GM23248 (cell line): ENCODE data around the gene VMA21. TPM values are rescaled to one million over a fixed set of nuclear protein-coding genes. Genes with fewer than 3 reads are reported as not detected.

ENCODE experiments used
- DNase-seq: peaks from one replicate; pipeline ENCODE4 v3.0.0-alpha.2; 2015
- H2AFZ ChIP-seq: fragments of 200-600 bp; sonication (generic); 2 replicates; pipeline ENCODE4 v1.6.1; 2016; ENCODE audit warnings: antibody characterized with exemption
- H3F3A ChIP-seq: fragments of 200-600 bp; sonication (generic); 2 replicates; pipeline ENCODE4 v1.6.1; 2016; ENCODE audit warnings: mild to moderate bottlenecking, antibody characterized with exemption, mixed run types; ENCODE audit not compliant: insufficient read depth
- H3K27ac ChIP-seq: fragments of 200-600 bp; sonication (generic); 2 replicates; pipeline ENCODE4 v1.5.1; 2016; ENCODE audit warnings: mild to moderate bottlenecking
- H3K27me3 ChIP-seq: fragments of 200-600 bp; sonication (generic); replicated peaks from 2 replicates; pipeline ENCODE4 v1.6.1; 2016; ENCODE audit warnings: mild to moderate bottlenecking; ENCODE audit not compliant: insufficient read depth
- H3K36me3 ChIP-seq: fragments of 200-600 bp; sonication (generic); 2 replicates; pipeline ENCODE4 v1.6.1; 2016; ENCODE audit warnings: low read depth, mild to moderate bottlenecking
- H3K4me1 ChIP-seq: fragments of 200-600 bp; sonication (generic); 2 replicates; pipeline ENCODE4 v1.6.1; 2016; ENCODE audit warnings: mild to moderate bottlenecking; ENCODE audit not compliant: insufficient read depth
- H3K4me2 ChIP-seq: fragments of 200-600 bp; sonication (generic); one replicate; pipeline ENCODE4 v1.6.1; 2016; ENCODE audit warnings: mild to moderate bottlenecking; ENCODE audit not compliant: unreplicated experiment
- H3K4me3 ChIP-seq: fragments of 200-600 bp; sonication (generic); 2 replicates; pipeline ENCODE4 v1.5.1; 2016; ENCODE audit warnings: mild to moderate bottlenecking
- H3K79me2 ChIP-seq: fragments of 200-600 bp; sonication (generic); 2 replicates; pipeline ENCODE4 v1.6.1; 2016; ENCODE audit warnings: mild to moderate bottlenecking; ENCODE audit not compliant: insufficient read depth
- H3K9ac ChIP-seq: fragments of 200-600 bp; sonication (generic); 2 replicates; pipeline ENCODE4 v1.6.1; 2016; ENCODE audit warnings: mild to moderate bottlenecking
- H3K9me2 ChIP-seq: fragments of 200-600 bp; sonication (generic); 2 replicates; pipeline ENCODE4 v1.6.1; 2016; ENCODE audit warnings: mixed run types, mild to moderate bottlenecking, moderate library complexity; ENCODE audit not compliant: insufficient read depth
- H3K9me3 ChIP-seq: fragments of 200-600 bp; sonication (generic); one replicate; pipeline ENCODE4 v1.6.1; 2017; ENCODE audit warnings: low read depth
- H4K20me1 ChIP-seq: fragments of 200-600 bp; sonication (generic); 2 replicates; pipeline ENCODE4 v1.6.0; 2016; ENCODE audit not compliant: insufficient read depth
- EZH2 ChIP-seq: fragments of 200-600 bp; sonication (generic); IDR thresholded peaks from 2 replicates; pipeline ENCODE4 v1.6.1; 2018; ENCODE audit warnings: antibody characterized with exemption, mild to moderate bottlenecking; ENCODE audit not compliant: insufficient read depth, poor library complexity, severe bottlenecking
- EZH2phosphoT487 ChIP-seq: fragments of 200-600 bp; sonication (generic); IDR thresholded peaks from 2 replicates; pipeline ENCODE4 v1.6.1; 2018; ENCODE audit warnings: antibody characterized with exemption, moderate library complexity, mild to moderate bottlenecking, low read depth; ENCODE audit not compliant: insufficient read depth
- WGBS, 2 experiments: methylation state at CpG; one replicate each; pipeline ENCODE4 v1.1.6; 2015 to 2017; ENCODE audit warnings: low lambda C conversion rate in 2 of 2, low coverage in 1 of 2; ENCODE audit errors: missing lambda C conversion rate in 2 of 2; 5-methylcytosine and 5-hydroxymethylcytosine counted together
- in situ Hi-C: fragments of 300-500 bp; cut with MboI; formaldehyde crosslinking; loops from 2 replicates; pipeline ENCODE4 v1.15.0; 2020
- polyA plus RNA-seq: library from polyadenylated mRNA; unstranded; fragments of >200 nt; fragmentation: Nextera tagmentation; extraction: Ambion mirVana; gene quantifications from 2 replicates; pipeline ENCODE4 v1.2.1, GENCODE V29; 2016
- total RNA-seq: library from RNA; depleted of rRNA; stranded (reverse); fragments of >200 nt; shearing (Covaris generic); gene quantifications from 2 replicates; pipeline ENCODE4 v1.2.3, GENCODE V29; 2014

Gene VMA21
- total and polyA plus RNA-seq, 2 experiments from 2014 or later: 36.7 to 65.6 TPM

DNA sequence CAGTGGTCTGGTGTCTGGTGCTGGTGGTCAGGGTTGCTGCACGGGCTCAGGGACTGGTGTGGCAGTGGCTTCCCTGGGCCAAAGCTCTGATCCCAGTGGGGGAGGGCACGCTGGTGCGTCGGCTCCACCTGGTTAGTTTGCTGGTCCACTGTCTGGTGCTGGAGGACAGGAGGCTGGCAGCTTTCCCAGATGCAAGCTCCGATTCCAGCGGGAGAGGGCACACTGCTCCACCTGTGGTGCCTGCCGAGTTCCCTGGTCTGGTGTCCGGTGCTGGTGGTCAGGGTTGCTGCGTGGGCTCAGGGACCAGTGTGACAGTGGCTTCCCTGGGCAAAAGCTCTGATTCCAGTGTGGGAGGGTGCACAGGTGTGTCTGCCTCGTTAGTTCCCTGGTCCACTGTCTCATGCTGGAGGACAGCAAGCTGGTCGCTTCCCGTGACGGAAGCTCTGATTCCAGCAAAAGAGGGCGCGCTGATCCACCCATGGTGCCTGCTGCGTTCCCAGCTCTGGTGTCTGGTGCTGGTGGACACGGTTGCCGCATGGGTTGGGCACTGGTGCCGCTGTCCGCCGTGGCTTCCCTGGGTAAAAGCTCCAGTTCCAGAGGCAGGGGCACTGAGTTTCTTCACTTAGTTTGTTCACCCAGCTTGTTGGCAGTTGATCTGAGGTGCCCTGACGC, 5.8 kb downstream of the VMA21 start:
- DNase-seq: no peak
- Histone ChIP-seq H3K27ac (no peak overlapping the region), H3K4me1 (peaks cover 13% of the 10 kb centered on the region), H3F3A (no peaks in the 10 kb centered on the region), H3K9ac (no peak overlapping the region), H3K79me2 (peaks cover 99% of the 10 kb centered on the region), H3K9me2 (no peaks in the 10 kb centered on the region), H2AFZ (no peak overlapping the region), H4K20me1 (no peaks in the 10 kb centered on the region), H3K27me3 (no peaks in the 10 kb centered on the region), H3K36me3 (no peaks in the 10 kb centered on the region), H3K4me3 (no peak overlapping the region), H3K4me2 (no peak overlapping the region), H3K9me3 (no peaks in the 10 kb centered on the region)
- in situ Hi-C loops: no loop called here
- WGBS, 2 experiments: 92 to 100% methylated on average over 7 of the region's 22 CpGs
- TF ChIP-seq EZH2phosphoT487 (no peak), EZH2 (no peak)

DNA sequence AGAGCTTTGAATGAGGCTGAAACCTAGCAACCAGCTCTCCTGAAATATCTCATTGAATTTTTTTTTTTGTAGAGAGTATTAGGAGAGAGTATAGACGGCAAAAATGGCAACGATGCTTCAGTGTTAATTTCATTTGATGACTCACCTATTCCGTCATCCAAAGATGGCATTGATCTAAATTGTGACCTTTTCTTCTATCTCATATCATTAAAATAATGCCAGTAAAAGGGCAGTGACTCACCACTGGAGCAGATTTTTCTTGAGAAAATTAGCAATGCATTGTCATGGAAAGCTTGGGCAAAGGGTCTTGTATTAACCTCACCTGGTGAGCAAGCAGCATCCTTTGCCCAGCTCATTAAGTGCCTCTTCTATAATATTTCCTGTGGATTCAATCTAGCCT, 19.6 kb downstream of the VMA21 start:
- in situ Hi-C loops: no loop called here
- H3K36me3 ChIP-seq: no peaks in the 10 kb centered on the region
- DNase-seq: no peak
- H3K9ac ChIP-seq: no peak overlapping the region
- no peak overlapping the region for H3K4me2 ChIP-seq
- H2AFZ ChIP-seq: no peak overlapping the region
- no peaks in the 10 kb centered on the region for H3K9me3 ChIP-seq
- no peak overlapping the region for H3K27ac ChIP-seq
- H3K4me3 ChIP-seq: no peak overlapping the region
- no peaks in the 10 kb centered on the region for H3F3A ChIP-seq
- H3K4me1 ChIP-seq: no peaks in the 10 kb centered on the region
- no peaks in the 10 kb centered on the region for H4K20me1 ChIP-seq
- H3K79me2 ChIP-seq: no peaks in the 10 kb centered on the region
- no peaks in the 10 kb centered on the region for H3K27me3 ChIP-seq
- no peak for TF ChIP-seq EZH2
- no peak for TF ChIP-seq EZH2phosphoT487
- H3K9me2 ChIP-seq: no peaks in the 10 kb centered on the region
- 87 to 94% methylated on average over 3 of the region's 3 CpGs for WGBS, 2 experiments

DNA sequence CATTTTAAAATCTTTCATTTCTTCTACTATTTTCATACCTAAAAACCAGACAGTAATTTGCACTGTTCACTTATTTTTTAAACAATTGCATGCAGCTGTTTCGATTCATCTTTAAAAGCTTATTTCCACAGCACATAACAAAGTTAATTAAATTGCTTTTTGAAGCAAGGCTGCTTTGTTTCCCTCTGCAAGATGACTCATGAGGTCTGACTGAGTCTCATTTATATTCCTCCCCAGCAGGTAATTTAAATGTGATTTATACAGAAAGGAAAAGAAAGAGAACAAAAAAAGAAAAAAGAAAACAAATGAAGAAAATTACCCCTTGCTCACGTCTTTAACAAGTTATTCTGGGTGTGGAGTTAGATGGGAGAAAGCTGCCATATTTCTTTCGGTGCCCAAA, 22.8 kb downstream of the VMA21 start:
- peak; percentile 2 for DNase-seq
- 83 to 84% methylated on average over 3 of the region's 3 CpGs for WGBS, 2 experiments
- H3K9me3 ChIP-seq: no peaks in the 10 kb centered on the region
- in situ Hi-C loops: no loop called here
- no peak overlapping the region for H2AFZ ChIP-seq
- no peak overlapping the region for H3K4me3 ChIP-seq
- H3K79me2 ChIP-seq: no peaks in the 10 kb centered on the region
- no peaks in the 10 kb centered on the region for H3F3A ChIP-seq
- H4K20me1 ChIP-seq: no peaks in the 10 kb centered on the region
- no peaks in the 10 kb centered on the region for H3K4me1 ChIP-seq
- H3K4me2 ChIP-seq: no peak overlapping the region
- no peaks in the 10 kb centered on the region for H3K9me2 ChIP-seq
- H3K9ac ChIP-seq: no peak overlapping the region
- H3K27ac ChIP-seq: no peak overlapping the region
- TF ChIP-seq EZH2phosphoT487 (no peak), EZH2 (no peak)
- H3K27me3 ChIP-seq: no peaks in the 10 kb centered on the region
- no peaks in the 10 kb centered on the region for H3K36me3 ChIP-seq

DNA sequence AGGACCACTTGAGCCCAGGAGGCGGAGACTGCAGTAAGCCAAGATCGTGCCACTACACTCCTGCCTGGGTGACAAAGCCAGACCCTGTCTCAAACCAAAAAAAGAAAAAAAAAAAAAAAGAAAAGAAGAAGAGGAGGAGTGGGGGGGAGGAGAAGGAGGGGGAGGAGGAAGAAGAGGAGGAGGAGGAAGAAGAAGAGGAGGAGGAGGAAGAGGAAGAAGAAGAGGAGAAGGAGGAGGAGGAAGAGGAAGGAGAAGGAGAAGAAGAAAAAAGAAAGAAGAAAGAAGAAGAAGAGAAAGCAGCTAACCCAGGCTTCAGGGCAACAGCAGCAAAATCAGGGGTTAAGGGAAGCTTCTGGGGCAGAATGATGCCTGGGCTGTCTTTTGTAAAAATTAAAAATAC, 27.5 kb downstream of the VMA21 start:
- in situ Hi-C loops: no loop called here
- Histone ChIP-seq H3K27ac (no peak overlapping the region), H3K4me3 (no peak overlapping the region), H3K79me2 (no peaks in the 10 kb centered on the region), H3K36me3 (no peaks in the 10 kb centered on the region), H3K27me3 (no peaks in the 10 kb centered on the region), H3F3A (no peaks in the 10 kb centered on the region), H3K9me3 (no peaks in the 10 kb centered on the region), H3K4me2 (no peak overlapping the region), H3K9me2 (no peaks in the 10 kb centered on the region), H2AFZ (no peak overlapping the region), H4K20me1 (no peaks in the 10 kb centered on the region), H3K4me1 (no peaks in the 10 kb centered on the region), H3K9ac (no peak overlapping the region)
- 100% methylated on average over 1 to 2 of the region's 2 CpGs for WGBS, 2 experiments
- TF ChIP-seq EZH2phosphoT487 (no peak), EZH2 (no peak)
- DNase-seq: no peak
